GM12875 (cell line): ENCODE measurements around the gene TTC34.
A peak's percentile ranks its signal among the peaks of the same experiment; 100 is the strongest.

ENCODE experiments used
- H3K4me3 ChIP-seq: one replicate; pipeline ENCODE4 v1.5.1; 2011; ENCODE audit warnings: low read depth, low read length, control low read depth
- TF ChIP-seq, protein P1 (sequence below): IDR thresholded peaks from 2 replicates; pipeline ENCODE4 v1.5.1; 2011; ENCODE audit warnings: low read depth, mild to moderate bottlenecking, control low read depth, inconsistent platforms, low read length, moderate library complexity, borderline replicate concordance; ENCODE audit not compliant: insufficient read depth

Gene TTC34

DNA sequence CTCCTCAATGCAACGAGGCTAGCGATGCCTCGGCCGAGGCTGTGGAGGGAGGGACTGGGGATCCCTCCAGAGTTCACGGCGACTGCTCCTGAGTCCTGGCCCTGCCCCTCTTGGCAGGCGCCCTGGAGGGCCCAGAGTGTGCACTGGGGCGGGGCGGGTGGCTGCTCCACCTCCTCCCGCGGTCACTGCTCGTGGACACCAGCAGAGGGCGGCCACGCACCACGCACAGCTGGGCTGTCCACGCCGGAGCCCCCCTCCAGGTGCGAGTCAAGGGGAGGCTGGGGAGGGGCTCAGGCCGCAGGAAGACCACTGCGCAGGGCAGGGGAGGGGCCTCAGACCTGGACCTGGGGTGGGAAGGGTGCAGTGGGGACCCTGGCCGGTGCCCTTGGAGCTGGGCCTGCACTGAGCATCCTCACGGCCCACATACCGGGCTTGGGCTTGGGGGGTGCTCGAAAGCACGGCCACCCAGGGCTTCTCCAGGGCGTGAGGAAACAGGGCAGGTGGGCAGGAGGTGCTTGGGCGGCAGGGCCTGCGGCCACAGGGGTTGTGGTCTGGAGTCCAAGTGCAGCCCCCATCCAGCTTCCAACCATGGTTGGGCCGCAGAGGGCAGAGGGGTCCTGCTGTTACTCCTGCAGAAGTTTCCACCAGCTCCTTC is 20.6 kb upstream of the TTC34 start:
- TF ChIP-seq, protein P1, sequence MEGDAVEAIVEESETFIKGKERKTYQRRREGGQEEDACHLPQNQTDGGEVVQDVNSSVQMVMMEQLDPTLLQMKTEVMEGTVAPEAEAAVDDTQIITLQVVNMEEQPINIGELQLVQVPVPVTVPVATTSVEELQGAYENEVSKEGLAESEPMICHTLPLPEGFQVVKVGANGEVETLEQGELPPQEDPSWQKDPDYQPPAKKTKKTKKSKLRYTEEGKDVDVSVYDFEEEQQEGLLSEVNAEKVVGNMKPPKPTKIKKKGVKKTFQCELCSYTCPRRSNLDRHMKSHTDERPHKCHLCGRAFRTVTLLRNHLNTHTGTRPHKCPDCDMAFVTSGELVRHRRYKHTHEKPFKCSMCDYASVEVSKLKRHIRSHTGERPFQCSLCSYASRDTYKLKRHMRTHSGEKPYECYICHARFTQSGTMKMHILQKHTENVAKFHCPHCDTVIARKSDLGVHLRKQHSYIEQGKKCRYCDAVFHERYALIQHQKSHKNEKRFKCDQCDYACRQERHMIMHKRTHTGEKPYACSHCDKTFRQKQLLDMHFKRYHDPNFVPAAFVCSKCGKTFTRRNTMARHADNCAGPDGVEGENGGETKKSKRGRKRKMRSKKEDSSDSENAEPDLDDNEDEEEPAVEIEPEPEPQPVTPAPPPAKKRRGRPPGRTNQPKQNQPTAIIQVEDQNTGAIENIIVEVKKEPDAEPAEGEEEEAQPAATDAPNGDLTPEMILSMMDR: peak; percentile 55
- no peak overlapping the region for H3K4me3 ChIP-seq

DNA sequence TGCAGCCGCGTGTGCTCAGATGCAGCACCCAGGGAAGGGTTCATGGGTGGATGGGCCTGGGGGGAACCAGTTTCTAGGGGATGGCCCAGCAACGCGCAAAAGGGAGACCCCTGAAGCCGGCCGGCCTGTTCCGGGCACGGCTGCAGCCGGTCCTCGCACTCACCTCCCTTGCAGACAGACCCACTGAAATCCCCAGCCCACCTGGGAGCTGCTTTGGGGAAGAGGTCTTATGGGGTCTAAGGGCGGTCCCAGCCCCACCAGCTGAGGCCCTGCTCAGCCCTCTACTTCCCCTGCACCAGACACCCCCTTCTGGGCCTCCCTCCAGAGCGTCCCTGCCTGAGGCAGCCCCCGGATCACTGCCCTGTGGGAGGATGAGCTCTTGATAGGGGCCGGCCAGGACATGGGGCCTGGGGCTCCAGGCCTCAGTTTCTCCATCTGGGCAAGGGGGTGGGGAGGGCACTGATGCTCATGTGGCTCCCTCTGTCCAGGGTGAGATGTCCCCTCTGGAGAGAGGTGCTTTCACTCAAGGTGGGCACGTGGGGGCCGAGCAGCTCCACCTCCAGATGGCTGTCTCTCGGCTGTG is 20.0 kb upstream of the TTC34 start:
- TF ChIP-seq, protein P1: no peak
- H3K4me3 ChIP-seq: no peak overlapping the region

DNA sequence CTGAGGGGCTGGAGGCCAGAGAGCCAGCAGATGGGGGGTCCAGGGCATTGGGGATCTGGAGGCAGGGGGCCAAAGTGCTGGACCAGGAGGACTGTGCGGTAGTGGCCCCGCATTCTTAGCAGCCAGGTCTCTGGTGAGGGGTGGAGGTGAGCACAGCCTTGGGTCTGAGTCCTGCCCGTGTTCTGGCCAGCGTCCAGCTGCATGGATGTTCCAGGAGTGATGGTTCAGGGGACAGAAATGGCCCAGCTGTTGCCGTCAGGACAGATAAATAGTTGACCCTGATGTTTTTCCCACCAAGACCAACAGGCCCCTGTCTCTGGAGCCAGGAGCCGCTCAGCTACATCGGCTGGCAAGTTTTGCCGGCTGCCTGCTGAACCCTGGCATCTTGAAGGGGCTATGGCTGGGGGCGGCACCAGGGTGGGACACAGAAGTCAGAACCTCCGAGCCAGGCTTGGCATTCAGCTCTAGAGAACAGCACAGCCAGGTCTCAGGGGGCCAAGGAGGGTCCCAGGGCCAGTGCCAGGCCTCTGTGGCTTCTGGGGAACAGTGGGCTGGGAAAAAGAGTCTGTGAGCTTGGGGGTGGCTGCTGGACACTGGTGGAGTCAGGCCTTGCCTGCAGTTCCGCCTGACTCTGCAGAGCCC is 19.4 kb upstream of the TTC34 start:
- H3K4me3 ChIP-seq: no peak overlapping the region
- TF ChIP-seq, protein P1: no peak

DNA sequence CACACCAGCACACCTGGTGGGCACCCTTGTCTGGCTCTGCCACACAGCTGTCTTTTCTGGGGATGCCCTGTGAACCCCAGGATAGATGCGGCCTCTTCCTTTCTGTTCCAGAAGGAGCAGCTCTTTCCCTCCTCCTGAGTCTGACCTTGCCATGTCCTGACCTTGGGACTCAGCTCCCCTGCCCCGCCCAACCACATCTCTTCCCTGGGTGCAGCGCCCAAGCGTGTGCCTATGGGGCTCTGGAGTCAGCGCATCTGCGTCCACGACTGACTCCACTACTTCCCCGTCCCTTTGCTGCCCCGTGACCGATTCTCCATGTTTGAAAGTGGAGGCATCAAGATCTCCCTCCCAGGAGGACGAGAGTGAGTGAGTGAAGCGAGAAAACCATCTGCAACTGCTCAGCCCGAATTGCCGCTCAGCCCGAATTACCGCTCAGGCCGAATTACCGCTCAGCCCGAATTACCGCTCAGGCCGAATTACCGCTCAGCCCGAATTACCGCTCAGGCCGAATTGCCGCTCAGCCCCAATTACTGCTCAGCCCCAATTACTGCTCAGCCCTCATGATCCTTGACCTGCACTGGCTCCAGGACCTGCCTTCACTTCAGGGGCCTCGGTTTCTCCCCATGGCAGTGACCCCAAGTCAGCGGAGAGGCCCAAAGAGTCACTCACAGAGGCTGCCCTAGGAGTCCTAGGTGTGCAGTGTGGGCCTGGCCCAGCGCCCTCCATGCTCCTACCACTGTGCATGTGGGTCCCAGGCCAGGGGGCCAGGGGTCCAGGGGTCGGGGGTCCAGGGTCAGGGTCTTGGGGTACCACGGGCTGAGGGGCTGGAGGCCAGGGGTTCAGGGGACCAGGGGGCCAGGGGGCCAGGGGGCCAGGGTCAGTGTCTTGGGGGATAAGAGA is 18.6 kb upstream of the TTC34 start:
- TF ChIP-seq, protein P1: no peak
- no peak overlapping the region for H3K4me3 ChIP-seq

DNA sequence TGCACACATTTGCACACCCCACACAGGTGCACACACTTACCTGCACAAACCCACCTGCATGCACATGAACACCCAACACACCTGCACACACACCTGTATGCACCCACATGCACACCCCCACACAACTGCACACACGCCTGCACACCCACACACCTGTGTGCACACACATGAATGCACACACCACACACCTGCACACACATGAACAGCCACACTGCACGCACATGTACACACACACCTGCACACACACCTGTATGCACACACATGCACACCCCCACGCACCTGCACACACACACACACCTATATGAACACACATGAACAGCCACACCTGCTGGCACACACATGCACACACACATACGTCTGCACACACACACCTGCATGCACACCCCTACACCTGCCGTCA is 17.9 kb upstream of the TTC34 start:
- TF ChIP-seq, protein P1: no peak

DNA sequence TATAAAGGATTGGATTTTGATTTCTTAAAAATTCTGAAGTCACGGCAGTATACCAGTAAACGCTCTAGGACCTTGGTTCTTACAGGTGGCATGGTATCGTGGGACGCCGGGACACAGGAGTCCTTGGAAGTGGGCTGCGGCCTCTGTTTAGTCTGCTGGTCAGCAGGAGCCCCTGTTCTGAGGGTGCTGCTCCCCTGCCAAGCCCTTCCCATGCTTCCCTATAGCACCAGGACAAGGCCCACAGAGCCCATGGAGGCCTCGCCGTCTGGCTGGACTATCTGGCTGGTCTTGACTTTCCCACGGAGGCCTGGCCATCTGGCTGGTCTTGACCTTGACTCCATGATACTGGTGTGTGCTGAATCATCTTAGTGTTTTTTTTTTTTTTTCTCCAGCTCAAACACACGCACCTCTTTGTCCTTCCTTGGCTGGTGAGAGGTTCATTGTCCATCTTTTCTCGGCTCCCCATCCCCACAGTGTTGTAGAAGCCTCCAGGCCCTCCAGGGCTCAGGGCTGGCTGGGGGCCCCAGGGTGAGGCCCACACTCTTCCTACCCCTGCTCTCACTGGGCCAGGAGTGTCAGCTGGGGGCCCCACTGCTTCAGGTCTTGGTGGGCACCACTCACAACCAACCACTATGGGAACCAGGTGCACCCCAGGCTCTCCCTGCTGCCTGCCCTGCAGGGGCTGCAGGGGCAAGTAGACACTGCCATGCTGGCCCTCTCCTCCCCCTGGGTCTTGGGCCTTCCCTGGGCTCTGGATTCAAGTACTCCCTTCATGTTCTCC is 16.5 kb upstream of the TTC34 start:
- TF ChIP-seq, protein P1: no peak
- H3K4me3 ChIP-seq: no peak overlapping the region

More for the DNA sequence above, 17.9 kb upstream of the TTC34 start:
- no peak overlapping the region for H3K4me3 ChIP-seq
